ENCODE results near the gene FBXL3.

Gene FBXL3

DNA sequence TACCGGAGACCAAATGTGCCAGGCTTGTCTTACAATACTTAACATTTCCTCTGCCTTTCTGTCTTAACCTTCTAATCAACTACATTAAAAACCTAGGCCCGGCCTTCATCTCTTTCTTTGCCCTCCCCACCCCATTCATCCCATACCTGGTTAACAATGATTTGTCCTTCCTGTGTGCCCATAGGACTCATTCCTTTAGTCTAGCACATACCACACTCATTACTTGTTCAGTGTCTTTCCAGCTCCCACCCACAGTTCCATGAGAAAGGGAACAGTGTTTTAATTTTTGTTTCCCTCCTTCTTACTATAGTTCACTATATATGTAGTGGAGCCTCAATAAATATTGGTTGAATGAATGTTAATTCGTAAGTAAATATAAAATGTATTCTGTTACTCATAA is 32.7 kb downstream of the FBXL3 start:
- TF ChIP-seq CTCF (IDR thresholded peaks at IDR 0.05; ENCODE audit: borderline replicate concordance, insufficient read depth, low read depth, low read length), result no peak
- no peak overlapping the region for H3K4me3 ChIP-seq (ENCODE audit: low read depth, low read length)

- no peak for TF ChIP-seq CTCF (IDR thresholded peaks at IDR 0.05; ENCODE audit: borderline replicate concordance, insufficient read depth, low read depth, low read length)
- H3K4me3 ChIP-seq (ENCODE audit: low read depth, low read length), result no peak overlapping the region
Measured at GRCh38 chr13:76993473-76993872, 33.5 kb downstream of the FBXL3 start.

DNA sequence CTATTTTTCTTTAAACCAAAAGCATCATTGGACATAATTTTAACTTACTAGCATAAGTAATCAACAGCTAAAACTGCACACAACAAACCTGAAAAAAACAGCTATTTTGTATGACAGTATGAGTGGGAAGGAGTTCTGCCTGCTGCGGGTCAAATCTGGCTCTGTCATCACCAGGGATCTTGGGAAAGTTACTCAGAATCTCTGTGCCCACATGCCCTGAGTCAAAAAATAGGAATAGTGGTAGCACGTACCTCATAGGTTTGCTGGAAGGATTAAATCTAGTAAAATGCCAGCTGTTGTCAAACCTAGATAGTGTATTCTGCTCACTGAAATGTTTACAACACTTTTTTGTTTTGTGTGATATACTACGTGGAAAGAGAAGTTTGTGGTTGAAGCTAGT is 33.9 kb downstream of the FBXL3 start:
- TF ChIP-seq CTCF (IDR thresholded peaks at IDR 0.05; ENCODE audit: borderline replicate concordance, insufficient read depth, low read depth, low read length), result no peak

DNA sequence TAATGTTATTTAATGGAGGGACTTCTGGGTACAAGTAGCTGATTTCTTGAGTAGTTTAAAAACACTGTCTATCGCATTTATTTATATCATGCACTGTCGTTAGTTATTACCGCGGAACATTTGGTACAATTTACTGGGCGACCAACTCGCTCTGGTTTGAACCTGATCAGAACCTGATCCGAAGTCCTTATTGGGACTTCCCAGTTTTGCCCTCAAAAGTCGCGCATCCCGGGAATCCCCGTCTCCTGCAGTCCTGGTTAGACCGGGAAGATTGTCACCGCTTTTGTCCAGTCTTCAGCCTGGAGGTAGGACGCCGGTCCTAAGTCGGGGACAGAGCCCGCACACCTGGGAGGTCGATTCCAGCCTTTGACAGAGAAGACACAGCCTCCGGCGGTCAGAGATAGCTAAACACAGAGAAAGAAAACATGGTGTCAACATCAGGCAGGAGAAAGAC is 34.4 kb downstream of the FBXL3 start:
- no peak for TF ChIP-seq CTCF (IDR thresholded peaks at IDR 0.05; ENCODE audit: borderline replicate concordance, insufficient read depth, low read depth, low read length)

More for the DNA sequence above, 33.9 kb downstream of the FBXL3 start:
- H3K4me3 ChIP-seq (ENCODE audit: low read depth, low read length), result peak overlapping the region; percentile 71

GRCh38 chr13:76991796-76992547 is 35.0 kb downstream of the FBXL3 start, which contains the start of gene CLN5:
Gene CLN5 (plus strand): TSS chr13:76992081. CDS start chr13:76992099, 18 bp downstream.
- peak within 1 kb of the TSS; percentile 71 for H3K4me3 ChIP-seq (ENCODE audit: low read depth, low read length)
- no peak for TF ChIP-seq CTCF (IDR thresholded peaks at IDR 0.05; ENCODE audit: borderline replicate concordance, insufficient read depth, low read depth, low read length)

More for the DNA sequence above, 34.4 kb downstream of the FBXL3 start:
- H3K4me3 ChIP-seq (ENCODE audit: low read depth, low read length), result peak overlapping the region; percentile 71

GRCh38 chr13:76991432-76991795 is 35.5 kb downstream of the FBXL3 start:
- TF ChIP-seq CTCF (IDR thresholded peaks at IDR 0.05; ENCODE audit: borderline replicate concordance, insufficient read depth, low read depth, low read length), result no peak
- peak overlapping the region; percentile 71 for H3K4me3 ChIP-seq (ENCODE audit: low read depth, low read length)

DNA sequence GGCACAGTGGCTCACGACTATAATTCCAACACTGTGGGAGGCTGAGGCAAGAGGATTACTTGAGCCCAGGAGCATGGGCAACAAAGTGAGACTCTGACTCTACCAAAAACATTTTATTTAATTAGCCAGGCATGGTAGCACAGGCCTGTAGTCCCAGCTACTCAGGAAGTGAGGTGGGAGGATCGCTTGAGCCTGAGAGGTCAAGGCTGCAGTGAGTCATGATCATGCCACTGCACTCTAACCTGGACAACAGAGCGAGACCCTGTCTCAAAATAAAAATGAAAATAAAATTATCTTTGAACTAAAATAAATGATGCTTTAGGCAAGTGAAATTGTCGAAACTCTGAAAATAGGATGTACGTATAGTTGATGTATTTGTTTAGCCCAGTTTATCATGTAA is 43.3 kb downstream of the FBXL3 start:
- H3K4me3 ChIP-seq (ENCODE audit: low read depth, low read length), result no peak overlapping the region
- no peak for TF ChIP-seq CTCF (IDR thresholded peaks at IDR 0.05; ENCODE audit: borderline replicate concordance, insufficient read depth, low read depth, low read length)
